ENCODE measurements around the gene GNG14.
"Not testable (repeated sequence)": the region's sequence is repeated elsewhere in the genome, so short reads cannot be mapped to it uniquely, and the experiment has no call there.

GNG14 gene
- 0 to 0.08 (median 0) reads per million in 4 donors for total RNA-seq

- DNase-seq, result no peak
Observed at GRCh38 chr19:12687496-12688196, at the start of gene GNG14. GNG14 (plus strand) TSS chr19:12687998; CDS start chr19:12688049, 51 bp downstream.

DNA sequence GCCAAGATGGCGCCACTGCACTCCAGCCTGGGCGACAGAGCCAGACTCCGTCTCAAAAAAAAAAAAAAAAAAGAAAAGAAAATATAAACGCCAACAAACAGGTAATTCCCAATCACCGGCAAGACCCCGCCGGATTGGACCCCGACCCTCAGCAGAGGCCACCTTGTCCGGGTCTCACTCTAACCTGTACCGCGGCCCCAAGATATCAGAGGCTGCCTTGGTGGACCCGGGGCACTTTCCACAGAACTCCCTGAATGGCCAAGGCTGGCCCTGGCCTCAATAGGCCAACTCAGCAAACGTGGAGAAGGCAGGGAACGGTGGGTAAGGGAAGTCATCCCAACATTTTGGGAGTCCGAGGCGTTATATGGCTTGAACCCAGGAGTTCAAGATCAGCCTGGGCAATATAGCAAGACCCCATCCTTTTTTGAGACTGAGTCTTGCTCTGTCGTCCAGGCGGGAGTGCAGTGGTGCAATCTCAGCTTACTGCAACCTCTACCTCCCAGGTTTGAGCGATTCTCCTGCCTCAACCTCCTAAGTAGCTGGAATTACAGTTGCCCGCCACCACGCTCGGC, 49.1 kb upstream of the GNG14 start:
- no peak for DNase-seq

DNA sequence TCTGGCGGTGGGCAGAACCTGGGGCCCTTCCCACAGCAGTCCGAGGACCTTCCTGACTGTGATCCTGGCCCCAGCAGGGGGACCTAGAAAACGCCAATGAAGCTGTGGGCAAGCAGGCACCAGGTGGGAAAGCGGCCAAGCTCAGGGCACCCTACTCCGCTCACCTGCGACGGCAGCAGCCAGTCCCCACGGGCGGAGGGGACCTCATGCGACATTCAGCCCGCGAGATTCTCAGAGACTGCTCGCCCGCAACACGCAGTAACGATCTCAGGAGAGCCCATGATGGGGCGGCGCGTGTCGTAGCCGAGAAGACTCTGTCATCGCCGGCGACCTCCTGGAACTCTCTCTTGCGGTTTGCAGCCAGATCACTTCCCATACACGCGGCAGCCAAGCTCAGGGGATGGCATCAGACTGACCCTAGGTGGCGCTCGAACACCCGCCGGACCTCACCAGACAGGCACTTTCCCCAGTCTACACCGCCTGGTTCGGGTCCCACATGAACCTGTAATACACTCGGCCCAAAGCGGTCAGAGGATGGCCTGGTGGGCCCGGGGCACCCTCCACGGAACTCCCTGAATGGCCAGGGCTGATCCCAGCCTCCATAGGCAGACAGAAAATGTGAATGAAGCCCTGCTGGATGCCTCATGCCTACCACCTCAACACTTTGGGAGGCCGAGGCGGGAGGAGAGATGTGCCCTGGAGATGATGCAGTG, 47.7 kb upstream of the GNG14 start:
- peak; percentile 58 to 85 (median 76) for DNase-seq

- no peak for DNase-seq
Observed at GRCh38 chr19:12641456-12641855, 46.3 kb upstream of the GNG14 start.

- DNase-seq, result no peak
Observed at GRCh38 chr19:12642506-12642905, 45.3 kb upstream of the GNG14 start.

DNA sequence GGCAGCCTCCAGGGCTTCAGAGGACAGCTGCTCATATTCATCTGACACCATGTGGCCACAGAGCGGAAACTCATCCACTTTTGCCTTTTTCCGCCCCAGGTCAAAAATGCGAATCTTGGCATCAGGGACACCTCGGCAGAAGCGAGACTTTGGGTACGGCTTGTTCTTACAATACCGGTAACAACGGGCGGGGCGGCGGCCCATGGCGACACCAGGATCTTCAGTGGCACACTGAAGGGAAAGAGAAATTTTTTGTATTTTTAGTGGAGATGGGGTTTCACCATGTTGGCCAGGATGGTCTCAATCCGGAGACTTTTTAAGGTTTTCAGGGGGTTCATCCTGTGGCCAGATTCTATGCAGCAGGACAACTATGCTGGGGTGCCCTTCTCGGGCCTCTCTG, 44.1 kb upstream of the GNG14 start:
- DNase-seq, result not testable (repeated sequence)

DNA sequence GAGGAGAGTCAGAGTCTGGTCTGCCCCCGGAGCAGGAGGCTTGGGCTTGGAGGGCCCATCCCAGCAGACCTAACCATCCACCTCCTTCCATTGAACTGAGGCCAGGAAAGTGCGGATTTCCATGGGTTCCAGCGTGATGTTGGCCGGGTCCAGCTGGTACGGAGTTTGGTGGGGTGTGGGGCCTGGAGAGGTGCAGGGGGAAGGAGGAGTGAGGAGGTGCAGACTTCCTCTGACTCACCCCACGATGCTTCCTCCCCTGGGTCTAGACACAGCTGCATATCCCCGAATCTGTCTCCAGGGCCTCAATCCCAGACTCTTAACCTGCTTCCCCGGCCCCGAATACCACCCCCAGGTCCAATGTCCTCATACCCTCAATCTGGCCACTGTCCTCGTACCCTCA, 41.2 kb upstream of the GNG14 start:
- no peak for DNase-seq

DNA sequence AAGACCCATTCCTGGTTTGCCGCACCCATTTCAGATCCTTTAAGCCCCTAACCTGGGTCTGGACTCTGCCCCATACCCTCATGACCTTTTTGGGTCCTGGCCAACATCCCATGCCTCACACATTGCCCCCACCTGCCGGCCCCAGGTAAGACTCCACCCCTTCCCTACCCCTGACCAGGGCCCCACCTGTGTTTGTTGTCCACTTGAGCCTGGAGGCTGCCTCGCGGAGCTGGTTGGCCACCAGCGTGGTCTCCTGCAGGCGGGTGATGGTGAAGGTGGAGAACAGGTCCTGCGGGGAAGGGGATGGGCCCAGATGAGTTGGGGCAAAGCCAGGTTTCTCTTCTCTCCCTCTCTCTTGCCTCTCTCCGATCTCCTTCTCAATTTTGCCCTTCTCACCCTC, 40.8 kb upstream of the GNG14 start:
- DNase-seq, result no peak

- no peak for DNase-seq
Observed at GRCh38 chr19:12647490-12648071, 40.2 kb upstream of the GNG14 start.

GRCh38 chr19:12648088-12648487, 39.7 kb upstream of the GNG14 start:
- DNase-seq, result no peak

GRCh38 chr19:12649941-12650340, 37.9 kb upstream of the GNG14 start:
- DNase-seq, result no peak

DNA sequence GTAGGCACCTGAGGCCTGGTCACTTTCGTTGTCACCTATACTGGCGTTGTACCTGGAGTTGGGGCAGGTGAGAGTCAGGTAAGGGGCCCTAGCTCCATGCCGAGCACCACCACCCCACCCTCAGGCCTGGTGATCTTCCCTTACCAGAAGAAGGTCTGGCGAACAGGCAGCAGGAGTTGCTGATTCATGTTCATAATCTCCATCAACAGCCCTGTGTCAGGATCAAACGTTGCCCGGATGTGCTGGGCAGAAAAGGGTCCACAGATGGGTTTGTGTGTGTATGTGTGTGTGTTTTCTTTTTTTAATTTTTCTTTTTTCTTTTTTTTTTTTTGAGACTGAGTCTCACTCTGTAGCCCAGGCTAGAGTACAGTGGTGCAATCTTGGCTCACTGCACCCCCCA, 35.6 kb upstream of the GNG14 start:
- no peak for DNase-seq

GRCh38 chr19:12655546-12655945, 32.3 kb upstream of the GNG14 start:
- DNase-seq, result no peak

GRCh38 chr19:12656899-12657571, 30.8 kb upstream of the GNG14 start:
- DNase-seq, result no peak

DNA sequence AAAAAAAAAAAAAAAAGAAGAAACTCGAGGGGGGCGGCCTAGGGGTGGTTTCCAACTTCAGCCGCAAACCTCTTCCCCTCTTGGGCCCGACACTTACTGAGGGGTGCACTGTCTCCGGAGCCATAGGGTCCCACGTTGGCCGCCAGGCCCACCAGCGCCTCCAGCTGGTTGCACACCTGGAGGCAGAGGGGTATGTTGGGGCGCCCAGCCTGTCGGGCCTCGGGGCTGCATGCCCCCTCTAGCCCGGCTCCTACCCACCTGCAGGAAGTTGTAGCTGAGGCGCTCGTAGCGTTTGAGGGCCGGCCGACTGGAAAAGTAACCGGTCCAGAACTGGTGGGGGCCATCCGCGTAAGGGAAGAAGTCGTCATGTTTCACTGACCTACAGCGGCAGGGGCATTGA, 29.8 kb upstream of the GNG14 start:
- DNase-seq, result no peak

GRCh38 chr19:12660980-12661379, 26.8 kb upstream of the GNG14 start:
- DNase-seq, result no peak

- DNase-seq, result no peak
Observed at GRCh38 chr19:12664406-12665280, 23.2 kb upstream of the GNG14 start.

DNA sequence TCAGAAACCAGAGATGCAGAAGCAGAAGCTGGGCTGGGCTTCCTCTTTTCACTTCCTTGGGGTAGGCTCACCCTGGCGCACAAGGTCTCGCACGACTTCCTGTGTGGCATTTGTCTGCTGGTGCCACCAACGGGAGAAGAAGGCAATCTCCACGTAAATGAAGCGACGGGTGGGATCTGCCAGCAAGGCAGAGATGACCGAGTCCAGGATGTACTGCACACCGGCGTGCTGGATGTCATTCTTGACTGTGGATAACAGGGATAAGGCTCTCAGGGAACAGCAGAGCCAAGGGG, 22.6 kb upstream of the GNG14 start:
- DNase-seq, result peak in 3 of 5 donors; percentile 29 to 78 (median 45)

GRCh38 chr19:12665671-12666264, 22.0 kb upstream of the GNG14 start:
- peak in 1 of 5 donors; percentile 25 for DNase-seq

- peak; percentile 68 to 81 (median 71) for DNase-seq
Observed at GRCh38 chr19:12666265-12667048, 21.3 kb upstream of the GNG14 start, which contains the start of the genes MAN2B1 and WDR83. MAN2B1 (minus strand) TSS chr19:12666742; CDS start chr19:12666701, 41 bp downstream. WDR83 (plus strand) TSS chr19:12666807; CDS start chr19:12669791, 2,984 bp downstream.
